DMS153 treated with DMSO at 0.1 percent for 48 hours (cell line): Measurements from ENCODE around the gene SLC25A21.
A peak's percentile ranks its signal among the peaks of the same experiment; 100 is the strongest.

ENCODE experiments used
- DNase-seq: peaks from one replicate; lab custom pipeline; 2025; ENCODE audit not compliant: unreplicated experiment; lab: John Stamatoyannopoulos, UW

Gene SLC25A21

GRCh38 chr14:36948157-36948859, 224.1 kb downstream of the SLC25A21 start:
- DNase-seq = no peak

GRCh38 chr14:36947362-36947761, 225.0 kb downstream of the SLC25A21 start:
- DNase-seq = no peak

GRCh38 chr14:36946872-36947271, 225.5 kb downstream of the SLC25A21 start:
- DNase-seq = no peak

GRCh38 chr14:36944307-36945010, 227.9 kb downstream of the SLC25A21 start:
- DNase-seq = no peak

- DNase-seq = no peak
Observed at GRCh38 chr14:36942522-36943245, 229.7 kb downstream of the SLC25A21 start.

GRCh38 chr14:36941783-36942521, 230.5 kb downstream of the SLC25A21 start:
- peak; percentile 72 for DNase-seq

GRCh38 chr14:36940476-36940875, 231.9 kb downstream of the SLC25A21 start:
- DNase-seq = no peak

- DNase-seq = no peak
Observed at GRCh38 chr14:36939265-36939664, 233.1 kb downstream of the SLC25A21 start.

- DNase-seq = no peak
Observed at GRCh38 chr14:36938678-36939077, 233.7 kb downstream of the SLC25A21 start.

GRCh38 chr14:36935976-36936678, 236.3 kb downstream of the SLC25A21 start:
- no peak for DNase-seq

GRCh38 chr14:36934304-36934703, 238.1 kb downstream of the SLC25A21 start:
- no peak for DNase-seq

- DNase-seq = no peak
Observed at GRCh38 chr14:36931791-36932190, 240.6 kb downstream of the SLC25A21 start.

GRCh38 chr14:36928432-36928831, 244.0 kb downstream of the SLC25A21 start:
- no peak for DNase-seq

- DNase-seq = no peak
Observed at GRCh38 chr14:36925094-36925493, 247.3 kb downstream of the SLC25A21 start.

- no peak for DNase-seq
Observed at GRCh38 chr14:36916668-36917067, 255.7 kb downstream of the SLC25A21 start.

GRCh38 chr14:36915081-36915480, 257.3 kb downstream of the SLC25A21 start:
- no peak for DNase-seq

GRCh38 chr14:36910578-36910977, 261.8 kb downstream of the SLC25A21 start:
- DNase-seq = no peak

- no peak for DNase-seq
Observed at GRCh38 chr14:36905272-36905888, 267.0 kb downstream of the SLC25A21 start.

- DNase-seq = no peak
Observed at GRCh38 chr14:36901861-36902260, 270.5 kb downstream of the SLC25A21 start.

- no peak for DNase-seq
Observed at GRCh38 chr14:36900846-36901245, 271.6 kb downstream of the SLC25A21 start.
